HepG2 (cell line): ENCODE measurements around the gene ALDOA. TPM values are rescaled to one million over a fixed set of nuclear protein-coding genes. Genes with fewer than 3 reads are reported as not detected.
A peak's percentile ranks its signal among the peaks of the same experiment; 100 is the strongest.

Experiments
- HOXA3 ChIP-seq: sonication (generic); formaldehyde crosslinking; IDR thresholded peaks from 2 replicates; pipeline ENCODE4 v1.5.0; 2020; ENCODE audit warnings: missing genetic modification reagents
- MED8 ChIP-seq: sonication (generic); formaldehyde crosslinking; IDR thresholded peaks from 2 replicates; pipeline ENCODE4 v1.8.1; 2023; ENCODE audit warnings: mild to moderate bottlenecking, missing genetic modification reagents; ENCODE audit not compliant: insufficient replicate concordance
- RAD21 ChIP-seq: fragments of 450-650 bp; formaldehyde crosslinking; IDR thresholded peaks from 2 replicates; pipeline ENCODE4 v1.5.0; 2020; ENCODE audit warnings: mild to moderate bottlenecking
- SMYD3 ChIP-seq: sonication (generic); formaldehyde crosslinking; IDR thresholded peaks from 2 replicates; pipeline ENCODE4 v1.8.1; 2023; ENCODE audit warnings: mild to moderate bottlenecking, missing genetic modification reagents
- TEAD3 ChIP-seq: optimal IDR thresholded peaks from 2 replicates; pipeline ENCODE3; 2016; ENCODE audit warnings: borderline replicate concordance
- ZNF20 ChIP-seq: sonication (generic); formaldehyde crosslinking; IDR thresholded peaks from 2 replicates; pipeline ENCODE4 v1.4.0; 2020; ENCODE audit warnings: mild to moderate bottlenecking, moderate library complexity, missing genetic modification reagents
- ZNF737 ChIP-seq: sonication (generic); formaldehyde crosslinking; IDR thresholded peaks from 2 replicates; pipeline ENCODE4 v1.5.0; 2020; ENCODE audit warnings: missing genetic modification reagents, mild to moderate bottlenecking, borderline replicate concordance
- ZNF780A ChIP-seq: sonication (generic); formaldehyde crosslinking; IDR thresholded peaks from 2 replicates; pipeline ENCODE4 v1.8.0; 2022; ENCODE audit warnings: mild to moderate bottlenecking, missing genetic modification reagents, moderate library complexity
- polyA plus RNA-seq, 8 experiments: library from polyadenylated mRNA; depleted of rRNA in 3 of 8; stranded (reverse) in 7 of 8; unstranded in 1 of 8; fragments of >200 nt; fragmentation: Illumina TruSeq in 4 of 8; extraction: Trizol in 4 of 8; gene quantifications; 2 replicates each; pipeline versions ENCODE4 v1.2.1 to v1.2.3, GENCODE V29; 2011 to 2016; ENCODE audit warnings: low read depth in 4 of 8, missing spikeins in 1 of 8, mixed read lengths in 1 of 8; ENCODE audit not compliant: insufficient read depth in 1 of 8
- total RNA-seq, 5 experiments: library from RNA; depleted of rRNA; stranded (reverse); fragments of >200 nt; fragmentation: Illumina TruSeq; extraction: Trizol; gene quantifications; 2 replicates each; pipeline ENCODE4 v1.2.3, GENCODE V29; 2016; ENCODE audit warnings: low read depth in 1 of 5
- TF ChIP-seq, protein P1 (sequence below): sonication (generic); formaldehyde crosslinking; IDR thresholded peaks from 2 replicates; pipeline ENCODE4 v1.4.0; 2020; ENCODE audit warnings: missing genetic modification reagents
- TF ChIP-seq, protein P2 (sequence below): sonication (generic); formaldehyde crosslinking; IDR thresholded peaks from one replicate; pipeline ENCODE4 v1.5.1; 2020; ENCODE audit warnings: mild to moderate bottlenecking, missing genetic modification reagents; ENCODE audit errors: not compliant biosample characterization
- TF ChIP-seq, protein P3 (sequence below): sonication (generic); formaldehyde crosslinking; IDR thresholded peaks from 2 replicates; pipeline ENCODE4 v1.4.0; 2020; ENCODE audit warnings: missing genetic modification reagents
- TF ChIP-seq, protein P4 (sequence below): sonication (generic); formaldehyde crosslinking; IDR thresholded peaks from 2 replicates; pipeline ENCODE4 v1.5.0; 2020; ENCODE audit warnings: missing genetic modification reagents
- TF ChIP-seq, protein P5 (sequence below): sonication (generic); formaldehyde crosslinking; IDR thresholded peaks from 2 replicates; pipeline ENCODE4 v1.8.1; 2023; ENCODE audit warnings: missing genetic modification reagents, inconsistent platforms, borderline replicate concordance

The ALDOA gene
- total and polyA plus RNA-seq, 2 of the 13 experiments (the other 11 are each of a cell fraction or from before 2014, with no cell fraction given), result 925 to 1,884 TPM

DNA sequence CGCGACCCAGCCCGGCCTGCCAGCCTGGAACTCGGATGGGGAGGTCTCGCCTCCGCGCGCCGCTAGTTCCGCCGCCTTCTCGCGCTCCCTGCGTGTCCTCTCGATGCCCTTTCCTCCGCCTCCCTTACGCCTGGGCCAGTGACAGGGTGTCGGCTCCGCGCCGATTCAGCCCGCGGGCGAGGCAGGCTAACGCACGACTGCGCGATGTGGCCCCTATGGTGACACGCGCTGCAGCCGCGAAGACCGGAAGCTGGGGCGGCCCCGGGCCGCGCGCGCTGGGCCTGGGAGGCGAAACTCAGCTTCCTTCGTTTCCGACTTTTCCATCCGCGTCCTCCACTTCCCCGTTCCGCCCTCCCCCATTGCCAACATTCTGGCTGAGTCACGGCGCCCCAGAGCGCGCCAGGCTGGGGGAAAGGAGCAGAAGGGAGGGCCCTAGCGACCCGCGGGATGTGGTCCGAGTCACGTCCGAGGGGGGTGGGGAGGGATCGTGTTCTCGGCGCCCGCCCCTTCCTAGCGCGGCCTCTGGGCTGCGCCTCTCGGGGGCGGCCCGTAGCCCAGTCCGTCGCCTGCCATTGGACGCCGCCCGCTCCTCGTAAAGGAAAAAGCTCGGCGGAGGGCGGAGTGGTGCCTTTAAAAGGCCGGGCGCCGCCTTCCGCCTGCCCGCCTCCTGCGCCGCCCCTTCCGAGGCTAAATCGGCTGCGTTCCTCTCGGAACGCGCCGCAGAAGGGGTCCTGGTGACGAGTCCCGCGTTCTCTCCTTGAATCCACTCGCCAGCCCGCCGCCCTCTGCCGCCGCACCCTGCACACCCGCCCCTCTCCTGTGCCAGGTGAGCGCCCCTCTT lies at the start of gene ALDOA (continued):
- TF ChIP-seq, protein P1, sequence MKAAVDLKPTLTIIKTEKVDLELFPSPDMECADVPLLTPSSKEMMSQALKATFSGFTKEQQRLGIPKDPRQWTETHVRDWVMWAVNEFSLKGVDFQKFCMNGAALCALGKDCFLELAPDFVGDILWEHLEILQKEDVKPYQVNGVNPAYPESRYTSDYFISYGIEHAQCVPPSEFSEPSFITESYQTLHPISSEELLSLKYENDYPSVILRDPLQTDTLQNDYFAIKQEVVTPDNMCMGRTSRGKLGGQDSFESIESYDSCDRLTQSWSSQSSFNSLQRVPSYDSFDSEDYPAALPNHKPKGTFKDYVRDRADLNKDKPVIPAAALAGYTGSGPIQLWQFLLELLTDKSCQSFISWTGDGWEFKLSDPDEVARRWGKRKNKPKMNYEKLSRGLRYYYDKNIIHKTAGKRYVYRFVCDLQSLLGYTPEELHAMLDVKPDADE, result 0 out of 2 replicates have a peak, but pooled peaks have one; percentile 91
- TF ChIP-seq, protein P2, sequence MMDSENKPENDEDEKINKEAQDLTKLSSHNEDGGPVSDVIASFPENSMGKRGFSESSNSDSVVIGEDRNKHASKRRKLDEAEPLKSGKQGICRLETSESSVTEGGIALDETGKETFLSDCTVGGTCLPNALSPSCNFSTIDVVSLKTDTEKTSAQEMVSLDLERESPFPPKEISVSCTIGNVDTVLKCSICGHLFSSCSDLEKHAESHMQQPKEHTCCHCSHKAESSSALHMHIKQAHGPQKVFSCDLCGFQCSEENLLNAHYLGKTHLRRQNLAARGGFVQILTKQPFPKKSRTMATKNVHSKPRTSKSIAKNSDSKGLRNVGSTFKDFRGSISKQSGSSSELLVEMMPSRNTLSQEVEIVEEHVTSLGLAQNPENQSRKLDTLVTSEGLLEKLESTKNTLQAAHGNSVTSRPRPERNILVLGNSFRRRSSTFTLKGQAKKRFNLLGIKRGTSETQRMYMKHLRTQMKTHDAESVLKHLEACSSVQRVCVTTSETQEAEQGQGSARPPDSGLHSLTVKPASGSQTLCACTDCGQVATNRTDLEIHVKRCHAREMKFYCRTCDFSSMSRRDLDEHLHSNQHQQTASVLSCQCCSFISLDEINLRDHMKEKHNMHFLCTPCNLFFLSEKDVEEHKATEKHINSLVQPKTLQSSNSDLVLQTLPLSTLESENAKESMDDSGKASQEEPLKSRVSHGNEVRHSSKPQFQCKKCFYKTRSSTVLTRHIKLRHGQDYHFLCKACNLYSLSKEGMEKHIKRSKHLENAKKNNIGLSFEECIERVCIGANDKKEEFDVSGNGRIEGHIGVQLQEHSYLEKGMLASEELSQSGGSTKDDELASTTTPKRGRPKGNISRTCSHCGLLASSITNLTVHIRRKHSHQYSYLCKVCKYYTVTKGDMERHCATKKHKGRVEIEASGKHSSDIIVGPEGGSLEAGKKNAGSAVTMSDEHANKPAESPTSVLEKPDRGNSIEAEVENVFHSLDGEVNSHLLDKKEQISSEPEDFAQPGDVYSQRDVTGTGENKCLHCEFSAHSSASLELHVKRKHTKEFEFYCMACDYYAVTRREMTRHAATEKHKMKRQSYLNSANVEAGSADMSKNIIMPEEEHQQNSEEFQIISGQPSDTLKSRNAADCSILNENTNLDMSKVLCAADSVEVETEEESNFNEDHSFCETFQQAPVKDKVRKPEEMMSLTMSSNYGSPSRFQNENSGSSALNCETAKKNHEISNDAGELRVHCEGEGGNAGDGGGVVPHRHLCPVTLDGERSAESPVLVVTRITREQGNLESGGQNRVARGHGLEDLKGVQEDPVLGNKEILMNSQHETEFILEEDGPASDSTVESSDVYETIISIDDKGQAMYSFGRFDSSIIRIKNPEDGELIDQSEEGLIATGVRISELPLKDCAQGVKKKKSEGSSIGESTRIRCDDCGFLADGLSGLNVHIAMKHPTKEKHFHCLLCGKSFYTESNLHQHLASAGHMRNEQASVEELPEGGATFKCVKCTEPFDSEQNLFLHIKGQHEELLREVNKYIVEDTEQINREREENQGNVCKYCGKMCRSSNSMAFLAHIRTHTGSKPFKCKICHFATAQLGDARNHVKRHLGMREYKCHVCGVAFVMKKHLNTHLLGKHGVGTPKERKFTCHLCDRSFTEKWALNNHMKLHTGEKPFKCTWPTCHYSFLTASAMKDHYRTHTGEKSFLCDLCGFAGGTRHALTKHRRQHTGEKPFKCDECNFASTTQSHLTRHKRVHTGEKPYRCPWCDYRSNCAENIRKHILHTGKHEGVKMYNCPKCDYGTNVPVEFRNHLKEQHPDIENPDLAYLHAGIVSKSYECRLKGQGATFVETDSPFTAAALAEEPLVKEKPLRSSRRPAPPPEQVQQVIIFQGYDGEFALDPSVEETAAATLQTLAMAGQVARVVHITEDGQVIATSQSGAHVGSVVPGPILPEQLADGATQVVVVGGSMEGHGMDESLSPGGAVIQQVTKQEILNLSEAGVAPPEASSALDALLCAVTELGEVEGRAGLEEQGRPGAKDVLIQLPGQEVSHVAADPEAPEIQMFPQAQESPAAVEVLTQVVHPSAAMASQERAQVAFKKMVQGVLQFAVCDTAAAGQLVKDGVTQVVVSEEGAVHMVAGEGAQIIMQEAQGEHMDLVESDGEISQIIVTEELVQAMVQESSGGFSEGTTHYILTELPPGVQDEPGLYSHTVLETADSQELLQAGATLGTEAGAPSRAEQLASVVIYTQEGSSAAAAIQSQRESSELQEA (CRISPR knock-in tag), result peak; percentile 75
- TF ChIP-seq, protein P3, sequence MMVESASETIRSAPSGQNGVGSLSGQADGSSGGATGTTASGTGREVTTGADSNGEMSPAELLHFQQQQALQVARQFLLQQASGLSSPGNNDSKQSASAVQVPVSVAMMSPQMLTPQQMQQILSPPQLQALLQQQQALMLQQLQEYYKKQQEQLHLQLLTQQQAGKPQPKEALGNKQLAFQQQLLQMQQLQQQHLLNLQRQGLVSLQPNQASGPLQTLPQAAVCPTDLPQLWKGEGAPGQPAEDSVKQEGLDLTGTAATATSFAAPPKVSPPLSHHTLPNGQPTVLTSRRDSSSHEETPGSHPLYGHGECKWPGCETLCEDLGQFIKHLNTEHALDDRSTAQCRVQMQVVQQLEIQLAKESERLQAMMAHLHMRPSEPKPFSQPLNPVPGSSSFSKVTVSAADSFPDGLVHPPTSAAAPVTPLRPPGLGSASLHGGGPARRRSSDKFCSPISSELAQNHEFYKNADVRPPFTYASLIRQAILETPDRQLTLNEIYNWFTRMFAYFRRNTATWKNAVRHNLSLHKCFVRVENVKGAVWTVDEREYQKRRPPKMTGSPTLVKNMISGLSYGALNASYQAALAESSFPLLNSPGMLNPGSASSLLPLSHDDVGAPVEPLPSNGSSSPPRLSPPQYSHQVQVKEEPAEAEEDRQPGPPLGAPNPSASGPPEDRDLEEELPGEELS (CRISPR knock-in tag), result peak; percentile 77
- TF ChIP-seq ZNF20, result peak; percentile 96; the same call in 1 of the 2 replicates
- TF ChIP-seq MED8, result peak; percentile 99
- no peak; the same call in 1 of the 2 replicates for TF ChIP-seq ZNF737
- TF ChIP-seq RAD21 (CRISPR knock-in tag), result peak; percentile 62; the same call in 1 of the 2 replicates
- TF ChIP-seq, protein P4, sequence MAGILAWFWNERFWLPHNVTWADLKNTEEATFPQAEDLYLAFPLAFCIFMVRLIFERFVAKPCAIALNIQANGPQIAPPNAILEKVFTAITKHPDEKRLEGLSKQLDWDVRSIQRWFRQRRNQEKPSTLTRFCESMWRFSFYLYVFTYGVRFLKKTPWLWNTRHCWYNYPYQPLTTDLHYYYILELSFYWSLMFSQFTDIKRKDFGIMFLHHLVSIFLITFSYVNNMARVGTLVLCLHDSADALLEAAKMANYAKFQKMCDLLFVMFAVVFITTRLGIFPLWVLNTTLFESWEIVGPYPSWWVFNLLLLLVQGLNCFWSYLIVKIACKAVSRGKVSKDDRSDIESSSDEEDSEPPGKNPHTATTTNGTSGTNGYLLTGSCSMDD (CRISPR knock-in tag), result peak; percentile 88; the same call in 1 of the 2 replicates
- TF ChIP-seq, protein P5, sequence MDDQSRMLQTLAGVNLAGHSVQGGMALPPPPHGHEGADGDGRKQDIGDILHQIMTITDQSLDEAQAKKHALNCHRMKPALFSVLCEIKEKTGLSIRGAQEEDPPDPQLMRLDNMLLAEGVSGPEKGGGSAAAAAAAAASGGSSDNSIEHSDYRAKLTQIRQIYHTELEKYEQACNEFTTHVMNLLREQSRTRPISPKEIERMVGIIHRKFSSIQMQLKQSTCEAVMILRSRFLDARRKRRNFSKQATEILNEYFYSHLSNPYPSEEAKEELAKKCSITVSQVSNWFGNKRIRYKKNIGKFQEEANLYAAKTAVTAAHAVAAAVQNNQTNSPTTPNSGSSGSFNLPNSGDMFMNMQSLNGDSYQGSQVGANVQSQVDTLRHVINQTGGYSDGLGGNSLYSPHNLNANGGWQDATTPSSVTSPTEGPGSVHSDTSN (CRISPR knock-in tag), result 0 out of 2 replicates have a peak, but pooled peaks have one; percentile 31
- TF ChIP-seq SMYD3, result peak; percentile 22; the same call in 1 of the 2 replicates
- peak; percentile 94 for TF ChIP-seq HOXA3
- TF ChIP-seq ZNF780A (CRISPR knock-in tag), result no peak; the same call in 1 of the 2 replicates
- TF ChIP-seq TEAD3 (CRISPR knock-in tag), result peak; percentile 76
